HL-60 (cell line): ENCODE measurements around the gene GABRB1.

Source experiments
- DNase-seq, 2 experiments: peaks; one replicate each; pipeline ENCODE4 v3.0.0-alpha.2; 2010 to 2020; ENCODE audit warnings: low read depth in 1 of 2, low spot score in 1 of 2
- H3K27ac ChIP-seq: fragments of 250-450 bp; sonication (Bioruptor Pico); replicated peaks from 2 replicates; pipeline ENCODE4 v1.5.1; 2020; ENCODE audit warnings: mild to moderate bottlenecking, moderate library complexity
- H3K27me3 ChIP-seq: fragments of 250-450 bp; sonication (Bioruptor Pico); 2 replicates; pipeline ENCODE4 v1.5.1; 2021; ENCODE audit warnings: mild to moderate bottlenecking, moderate library complexity; ENCODE audit not compliant: insufficient read depth, poor library complexity, severe bottlenecking
- H3K4me3 ChIP-seq: replicated peaks from 2 replicates; pipeline ENCODE4 v1.5.1; 2011; ENCODE audit warnings: mild to moderate bottlenecking, control low read depth, low read length; ENCODE audit not compliant: insufficient read depth
- CTCF ChIP-seq: IDR thresholded peaks from one replicate; pipeline ENCODE4 v1.5.1; 2011; ENCODE audit warnings: low read length, control low read depth, inconsistent platforms; ENCODE audit not compliant: insufficient read depth
- GABPA ChIP-seq: IDR thresholded peaks from 2 replicates; pipeline ENCODE4 v1.6.1; 2012; ENCODE audit warnings: low read depth
- POLR2AphosphoS5 ChIP-seq: IDR thresholded peaks from 2 replicates; pipeline ENCODE4 v1.6.1; 2012; ENCODE audit warnings: low read depth
- REST ChIP-seq: IDR thresholded peaks from 2 replicates; pipeline ENCODE4 v1.6.1; 2012; ENCODE audit warnings: low read depth; ENCODE audit not compliant: insufficient replicate concordance
- SPI1 ChIP-seq: IDR thresholded peaks from 2 replicates; pipeline ENCODE4 v1.6.1; 2012; ENCODE audit warnings: low read depth, mild to moderate bottlenecking, borderline replicate concordance

The GABRB1 gene

GRCh38 chr4:47251348-47252135 is 220.2 kb downstream of the GABRB1 start:
- DNase-seq: no peak
- Histone ChIP-seq H3K4me3 (no peak overlapping the region), H3K27ac (no peak overlapping the region), H3K27me3 (no peaks in the 10 kb centered on the region)
- TF ChIP-seq GABPA (no peak), CTCF (no peak), POLR2AphosphoS5 (no peak), SPI1 (no peak), REST (no peak)

- DNase-seq: no peak
- TF ChIP-seq POLR2AphosphoS5 (no peak), REST (no peak), GABPA (no peak), CTCF (no peak), SPI1 (no peak)
- H3K27ac ChIP-seq: no peak overlapping the region
- H3K27me3 ChIP-seq: no peaks in the 10 kb centered on the region
- no peak overlapping the region for H3K4me3 ChIP-seq
These were observed 232.4 kb downstream of the GABRB1 start for GRCh38 chr4:47263721-47264120.

- H3K27ac ChIP-seq: no peak overlapping the region
- TF ChIP-seq CTCF (no peak), SPI1 (no peak), REST (no peak), POLR2AphosphoS5 (no peak), GABPA (no peak)
- H3K4me3 ChIP-seq: no peak overlapping the region
- H3K27me3 ChIP-seq: no peaks in the 10 kb centered on the region
- no peak for DNase-seq
These were observed 239.0 kb downstream of the GABRB1 start for GRCh38 chr4:47270201-47270888.
